Mucosa of descending colon (tissue), 3 donors: ENCODE measurements around the gene HDAC8. TPM values are rescaled to one million over a fixed set of nuclear protein-coding genes. Genes with fewer than 3 reads are reported as not detected.

Source experiments
- ATAC-seq: fragments of 200-7000 bp; cut with Tn5 transposase; one replicate; pipeline ENCODE4 v1.9.1; 2020; ENCODE audit warnings: mild to moderate bottlenecking, moderate library complexity
- DNase-seq, 3 donors: peaks; one replicate each; pipeline ENCODE4 v3.0.0-alpha.2; 2020
- H3K36me3 ChIP-seq: fragments of 200-600 bp; one replicate; pipeline ENCODE4 v1.8.0; 2021; ENCODE audit warnings: low read depth, mild to moderate bottlenecking
- H3K4me1 ChIP-seq: fragments of 200-600 bp; one replicate; pipeline ENCODE4 v1.8.0; 2021; ENCODE audit warnings: low read depth, mild to moderate bottlenecking
- H3K4me3 ChIP-seq: fragments of 200-600 bp; one replicate; pipeline ENCODE4 v1.8.0; 2021; ENCODE audit warnings: mild to moderate bottlenecking
- H3K9me3 ChIP-seq: fragments of 200-600 bp; one replicate; pipeline ENCODE4 v1.8.0; 2021; ENCODE audit warnings: mild to moderate bottlenecking
- intact Hi-C, 2 donors: fragments of 100-400 bp; cut with DNase I in 1 of 2; cut with micrococcal nuclease in 1 of 2; formaldehyde crosslinking; loops; one replicate each; pipeline versions ENCODE4 v1.11.0 to v1.11.1; 2022; cut with DNase I, micrococcal nuclease
- total RNA-seq, 3 donors: library from RNA; stranded (reverse); fragmentation: NEBNext Ultra II Directional in 2 of 3; extraction: Animal tissue kit (Norgen Biotek cat#: 25700) in 2 of 3; gene quantifications; one replicate each; pipeline versions ENCODE4 v1.2.1 to v1.2.4, GENCODE V29; 2021 to 2023
- TF ChIP-seq, protein P1 (sequence below): fragments of 200-600 bp; IDR thresholded peaks from one replicate; pipeline ENCODE4 v1.8.0; 2022; ENCODE audit warnings: antibody characterized with exemption, mild to moderate bottlenecking
- donor health status: DM: no; HTN: no; CAD: no; lungs with moderate emphysema.
- donor health status: DM: no; HTN: no; CAD: no.
- donor health status: DM: no; HTN: yes; CAD: no.

The HDAC8 gene
- total RNA-seq, 3 donors from 2014 or later, result 24.4 to 29.4 (median 28.5) TPM

DNA sequence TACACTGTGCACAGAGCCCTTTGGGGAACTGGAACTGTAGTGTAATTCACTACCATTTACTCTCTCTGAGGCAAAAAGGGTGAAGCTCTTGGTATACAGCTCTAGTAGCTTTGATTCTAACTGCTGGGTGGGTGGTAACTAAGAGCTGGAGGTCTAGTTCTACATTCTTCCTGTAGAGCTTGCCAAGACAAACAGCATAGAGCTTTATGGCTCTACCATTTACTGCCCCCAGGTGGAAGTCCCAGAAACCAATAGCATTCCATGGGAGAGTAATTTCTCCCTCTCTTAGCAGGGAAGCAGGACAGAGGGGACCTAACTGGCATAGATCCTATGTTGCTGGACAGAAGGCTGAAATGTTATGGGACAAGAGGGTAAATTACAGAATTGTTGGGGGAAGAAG lies 26.7 kb downstream of the HDAC8 start:
- intact Hi-C loops, result no loop called here
- Histone ChIP-seq H3K9me3 (no peaks in the 10 kb centered on the region), H3K4me3 (no peak overlapping the region), H3K36me3 (no peaks in the 10 kb centered on the region), H3K4me1 (no peaks in the 10 kb centered on the region)
- TF ChIP-seq, protein P1, sequence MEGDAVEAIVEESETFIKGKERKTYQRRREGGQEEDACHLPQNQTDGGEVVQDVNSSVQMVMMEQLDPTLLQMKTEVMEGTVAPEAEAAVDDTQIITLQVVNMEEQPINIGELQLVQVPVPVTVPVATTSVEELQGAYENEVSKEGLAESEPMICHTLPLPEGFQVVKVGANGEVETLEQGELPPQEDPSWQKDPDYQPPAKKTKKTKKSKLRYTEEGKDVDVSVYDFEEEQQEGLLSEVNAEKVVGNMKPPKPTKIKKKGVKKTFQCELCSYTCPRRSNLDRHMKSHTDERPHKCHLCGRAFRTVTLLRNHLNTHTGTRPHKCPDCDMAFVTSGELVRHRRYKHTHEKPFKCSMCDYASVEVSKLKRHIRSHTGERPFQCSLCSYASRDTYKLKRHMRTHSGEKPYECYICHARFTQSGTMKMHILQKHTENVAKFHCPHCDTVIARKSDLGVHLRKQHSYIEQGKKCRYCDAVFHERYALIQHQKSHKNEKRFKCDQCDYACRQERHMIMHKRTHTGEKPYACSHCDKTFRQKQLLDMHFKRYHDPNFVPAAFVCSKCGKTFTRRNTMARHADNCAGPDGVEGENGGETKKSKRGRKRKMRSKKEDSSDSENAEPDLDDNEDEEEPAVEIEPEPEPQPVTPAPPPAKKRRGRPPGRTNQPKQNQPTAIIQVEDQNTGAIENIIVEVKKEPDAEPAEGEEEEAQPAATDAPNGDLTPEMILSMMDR, result no peak
- peak in 1 of 3 donors; percentile 53 for DNase-seq
- ATAC-seq, result peak; percentile 97

DNA sequence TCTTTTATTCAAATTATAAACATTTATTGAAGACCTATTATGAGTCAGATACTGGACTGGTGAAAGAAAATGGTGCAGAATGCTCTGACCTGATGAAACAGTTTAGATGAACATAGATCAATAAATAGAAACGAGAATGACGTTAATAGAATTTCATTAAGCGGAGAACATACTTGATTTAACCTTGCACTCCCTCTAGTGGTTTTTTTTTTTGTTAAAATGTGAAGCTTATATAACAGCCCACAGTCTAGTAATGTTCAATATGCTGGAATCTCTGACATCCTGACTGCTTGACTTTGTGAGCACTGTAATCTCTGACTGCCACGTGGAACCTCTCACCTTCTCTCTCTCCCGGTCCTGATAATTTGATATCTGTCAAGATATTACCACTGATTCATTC lies 32.3 kb downstream of the HDAC8 start:
- no peak overlapping the region for H3K4me3 ChIP-seq
- ATAC-seq, result no peak
- no peak for DNase-seq
- intact Hi-C loops, result no loop called here
- no peaks in the 10 kb centered on the region for H3K9me3 ChIP-seq
- no peaks in the 10 kb centered on the region for H3K4me1 ChIP-seq
- H3K36me3 ChIP-seq, result no peaks in the 10 kb centered on the region
- TF ChIP-seq, protein P1, result no peak

DNA sequence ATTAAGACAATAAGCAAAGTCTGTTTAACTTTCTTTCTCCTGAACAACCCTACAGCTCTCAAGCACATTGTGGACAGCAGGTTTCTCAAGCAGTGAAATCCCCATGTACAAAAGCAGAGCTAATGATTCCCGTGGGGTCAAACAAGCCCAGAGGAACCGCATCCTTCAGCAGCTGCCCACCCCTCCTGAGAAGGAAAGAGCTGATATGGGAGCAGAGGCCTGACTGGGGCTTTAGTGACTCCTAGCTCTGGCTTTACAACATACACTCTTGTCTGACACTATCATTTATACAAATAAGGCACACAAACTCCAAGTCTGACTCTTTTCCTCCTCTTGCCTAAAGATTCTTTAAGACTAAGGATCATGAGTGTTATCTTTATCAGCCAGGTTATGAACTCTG lies 32.8 kb downstream of the HDAC8 start:
- ATAC-seq, result no peak

DNA sequence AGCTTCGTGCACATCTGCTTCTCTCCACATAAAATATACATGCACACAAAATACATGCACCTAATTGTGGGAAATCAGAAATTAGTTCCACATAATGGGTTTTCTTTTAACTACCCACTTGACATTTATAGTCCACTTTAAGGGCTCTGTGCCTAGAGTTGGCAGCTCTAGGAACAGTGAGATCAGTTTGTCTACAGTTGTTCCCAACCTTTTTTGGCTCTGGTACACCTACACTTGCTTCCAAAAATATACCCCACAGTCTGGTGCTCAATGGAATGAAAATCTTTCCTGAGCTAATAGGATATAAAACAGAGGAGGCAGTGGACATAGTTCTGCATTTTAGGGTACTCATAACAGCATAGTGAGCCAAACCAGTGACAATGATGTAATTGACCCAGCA lies 36.1 kb downstream of the HDAC8 start:
- H3K9me3 ChIP-seq, result no peaks in the 10 kb centered on the region
- no peak for ATAC-seq
- H3K36me3 ChIP-seq, result no peaks in the 10 kb centered on the region
- no peak overlapping the region for H3K4me3 ChIP-seq
- TF ChIP-seq, protein P1, result no peak
- no peaks in the 10 kb centered on the region for H3K4me1 ChIP-seq
- intact Hi-C loops, result no loop called here
- DNase-seq, result no peak

More for the DNA sequence above, 32.8 kb downstream of the HDAC8 start:
- no peaks in the 10 kb centered on the region for H3K4me1 ChIP-seq
- DNase-seq, result no peak
- intact Hi-C loops, result no loop called here
- H3K9me3 ChIP-seq, result no peaks in the 10 kb centered on the region
- TF ChIP-seq, protein P1, result no peak
- no peak overlapping the region for H3K4me3 ChIP-seq
- H3K36me3 ChIP-seq, result no peaks in the 10 kb centered on the region

DNA sequence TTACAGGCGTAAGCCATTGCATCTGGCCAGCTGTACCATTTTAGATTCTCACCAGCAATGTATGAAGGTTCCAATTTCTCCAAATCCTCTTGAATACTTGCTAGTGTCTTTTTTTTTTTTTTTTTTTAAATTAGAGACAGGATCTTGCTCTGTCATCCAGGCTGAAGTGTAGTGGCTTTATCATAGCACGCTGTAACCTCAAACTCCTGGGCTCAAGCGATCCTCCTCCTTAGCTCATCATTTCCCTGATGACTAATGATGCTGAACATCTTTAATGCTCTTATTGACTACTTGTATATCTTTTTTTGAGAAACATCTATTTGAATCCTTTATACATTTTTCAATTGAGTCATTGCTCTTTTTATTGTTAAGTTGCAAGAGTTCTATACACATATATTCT lies 40.3 kb downstream of the HDAC8 start:
- TF ChIP-seq, protein P1, result no peak

More for the DNA sequence above, 40.3 kb downstream of the HDAC8 start:
- H3K4me3 ChIP-seq, result no peak overlapping the region
- H3K36me3 ChIP-seq, result no peaks in the 10 kb centered on the region
- no peak for ATAC-seq
- intact Hi-C loops, result no loop called here
- H3K4me1 ChIP-seq, result no peaks in the 10 kb centered on the region
- no peak for DNase-seq
- H3K9me3 ChIP-seq, result no peaks in the 10 kb centered on the region
